HK-2 (cell line): ENCODE results near the gene SMIM45.

Experiments
- DNase-seq: peaks from one replicate; pipeline ENCODE4 v3.0.0-alpha.2; 2018; ENCODE audit not compliant: unreplicated experiment

SMIM45 gene

DNA sequence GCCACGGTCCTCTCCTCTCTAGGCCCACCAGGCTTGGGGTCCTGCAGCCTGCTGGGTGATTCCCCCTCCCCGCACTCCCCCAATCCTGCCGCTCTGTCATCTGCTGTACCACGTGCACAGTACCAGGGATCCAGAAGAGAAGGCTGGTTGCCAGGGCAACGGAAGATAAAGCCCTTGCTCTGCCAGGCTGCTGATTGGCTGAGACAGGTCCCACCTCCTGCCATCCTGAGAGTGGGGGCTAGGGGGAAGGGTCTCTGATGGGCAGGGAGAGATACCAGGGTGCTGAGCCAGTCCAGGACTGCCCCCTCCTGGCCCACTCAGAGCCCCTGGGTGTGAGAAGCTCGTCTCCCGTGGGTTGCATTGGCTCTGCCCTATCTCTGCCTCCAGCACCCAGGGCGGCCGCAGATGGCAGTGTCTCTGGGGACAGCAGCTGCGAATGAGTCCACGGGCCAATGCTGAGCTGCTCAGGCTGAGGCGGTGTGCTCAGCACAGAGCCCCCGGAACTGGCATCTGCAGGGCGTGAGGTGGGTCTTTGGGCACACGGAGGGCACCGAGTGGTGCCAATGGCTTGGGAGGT, at the start of gene SMIM45:
TSS of gene SMIM45 (plus strand) at position 253 of the 577 bp plus-strand sequence.
- no peak for DNase-seq

DNA sequence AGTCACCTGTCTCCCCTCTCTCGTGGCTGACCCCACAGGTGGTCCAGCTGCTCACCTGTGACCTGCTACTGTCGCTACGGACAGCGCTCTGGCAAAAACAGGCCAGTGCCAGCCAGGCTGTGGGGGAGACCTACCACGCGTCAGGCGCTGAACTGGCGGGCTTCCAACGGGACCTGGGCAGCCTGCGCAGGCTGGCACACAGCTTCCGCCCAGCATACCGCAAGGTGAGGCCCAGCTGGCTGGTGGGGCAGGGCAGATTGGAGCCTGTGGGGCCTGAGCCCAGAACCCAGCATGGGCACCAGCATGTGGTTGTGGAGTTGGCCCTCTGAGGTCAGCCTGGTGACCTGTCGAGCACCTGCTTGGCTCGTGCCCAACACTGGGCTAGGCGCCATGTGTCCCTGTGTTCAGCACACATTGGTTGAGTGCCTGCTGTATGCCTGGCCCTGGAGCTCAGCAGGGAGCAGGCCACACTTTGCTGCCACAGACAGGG, 49.0 kb upstream of the SMIM45 start:
- DNase-seq: no peak

DNA sequence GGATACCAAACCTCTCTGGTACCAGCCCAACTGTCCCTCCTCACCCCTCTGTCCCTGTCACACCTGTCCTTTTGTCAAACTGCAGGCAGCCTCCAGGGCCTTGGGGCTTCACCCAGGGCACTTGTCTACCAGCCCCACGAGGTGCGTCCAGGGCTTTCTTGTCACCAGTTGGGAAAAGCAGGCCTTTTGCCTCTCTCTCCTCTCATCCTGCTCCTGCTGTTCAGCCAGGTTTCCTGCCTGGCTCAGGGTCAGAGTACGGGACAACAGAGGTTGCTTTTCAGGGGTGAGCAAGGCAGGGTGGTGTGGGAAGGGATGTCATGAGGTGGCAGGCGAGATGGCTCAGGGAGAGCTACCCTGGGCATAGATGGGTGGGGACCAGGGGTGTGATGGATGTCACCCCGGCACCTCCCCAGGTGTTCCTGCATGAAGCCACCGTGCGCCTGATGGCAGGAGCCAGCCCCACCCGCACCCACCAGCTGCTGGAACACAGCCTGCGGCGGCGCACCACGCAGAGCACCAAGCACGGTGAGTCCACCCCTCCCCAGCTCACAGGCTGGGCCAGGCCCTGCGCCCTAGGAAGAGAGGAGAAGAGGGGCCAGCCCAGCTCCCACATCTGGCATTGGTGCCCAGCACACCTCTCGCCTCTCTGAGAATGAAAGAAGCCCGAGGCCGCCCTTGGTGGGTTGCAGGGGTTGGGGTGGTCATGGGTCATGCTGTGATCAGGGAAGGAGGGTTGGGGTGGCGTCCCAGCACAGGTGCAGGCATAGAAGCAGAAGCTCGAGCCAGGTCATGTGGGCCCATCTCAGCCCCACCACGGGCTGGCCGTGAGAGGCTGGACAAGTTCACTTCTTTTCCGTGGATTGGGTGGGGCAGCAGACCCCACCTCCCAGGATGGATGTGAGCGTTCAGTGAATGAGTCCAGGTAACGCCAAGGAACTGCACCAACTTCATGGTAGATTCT, 47.2 kb upstream of the SMIM45 start:
- no peak for DNase-seq

- no peak for DNase-seq
These were observed 46.3 kb upstream of the SMIM45 start for GRCh38 chr22:41905411-41906202.

DNA sequence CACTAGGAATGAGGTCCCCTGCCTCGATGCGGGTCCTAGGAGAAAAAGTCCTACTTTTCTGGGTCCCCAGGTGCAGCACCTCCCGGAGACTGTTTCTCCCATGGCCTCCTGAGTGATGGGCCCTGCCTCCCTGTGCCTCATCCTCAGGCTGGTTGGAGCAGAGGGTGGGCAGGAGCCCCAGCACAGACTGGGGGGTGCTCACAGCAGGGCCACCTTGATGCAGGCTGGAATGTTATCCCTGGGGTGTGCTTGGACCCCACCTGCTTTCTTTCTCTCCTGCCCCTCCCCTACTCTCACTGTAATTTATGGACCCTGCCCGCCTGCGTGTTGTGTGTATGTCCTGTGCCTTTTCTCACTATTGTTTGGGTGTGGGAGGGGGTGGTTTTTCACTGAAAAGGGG, 45.1 kb upstream of the SMIM45 start:
- no peak for DNase-seq

DNA sequence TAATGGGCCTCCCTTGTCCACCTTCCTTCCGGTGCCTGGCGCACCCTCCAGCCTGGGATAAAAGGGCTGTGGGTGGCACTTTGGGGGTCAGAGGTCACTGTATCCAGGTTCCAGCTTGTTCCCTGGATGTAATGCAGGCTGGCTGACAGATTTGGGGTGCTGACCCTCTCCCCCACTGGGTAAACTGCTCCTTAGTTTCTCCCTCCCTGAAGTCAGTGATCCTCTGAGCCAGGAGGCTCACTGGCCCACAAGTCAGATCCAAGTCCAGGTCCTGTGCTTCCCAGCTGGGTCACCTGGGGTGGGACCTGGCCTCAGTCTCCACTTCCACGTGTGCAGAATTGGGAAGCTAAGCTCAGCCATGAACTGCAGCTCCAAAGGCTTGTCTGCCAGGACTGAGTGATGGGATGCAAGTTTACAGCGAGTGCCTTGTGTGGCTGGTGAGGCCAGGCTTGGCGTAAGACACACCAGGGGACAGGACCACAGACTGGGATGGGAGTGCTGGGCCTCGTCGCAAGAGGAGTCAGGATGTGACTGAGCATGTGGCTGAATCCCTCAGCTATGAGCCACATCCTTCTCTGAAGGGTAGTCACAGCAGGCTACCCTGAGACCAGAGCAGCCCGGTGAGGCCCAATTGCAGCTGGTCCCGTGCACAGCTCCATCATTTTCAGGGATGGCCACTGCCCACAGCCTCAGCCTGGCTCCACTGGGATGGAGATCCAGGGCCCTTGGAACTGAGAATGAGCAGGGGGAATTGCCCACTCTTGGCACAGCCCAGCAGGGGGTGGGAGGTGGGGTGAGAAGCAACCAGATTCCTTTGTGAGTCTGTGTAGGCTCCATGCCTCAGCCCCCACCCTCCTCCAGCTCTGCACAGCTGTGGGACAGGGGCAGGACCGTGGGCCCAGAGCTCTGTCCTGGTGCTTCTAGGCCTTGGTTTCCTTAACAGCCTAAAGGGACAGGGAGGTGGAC, 44.2 kb upstream of the SMIM45 start:
- DNase-seq: no peak

GRCh38 chr22:41908411-41909309, 43.3 kb upstream of the SMIM45 start:
- DNase-seq: no peak

GRCh38 chr22:41909310-41910049, 42.5 kb upstream of the SMIM45 start:
- DNase-seq: no peak

- no peak for DNase-seq
These were observed 41.6 kb upstream of the SMIM45 start for GRCh38 chr22:41910050-41911000.

DNA sequence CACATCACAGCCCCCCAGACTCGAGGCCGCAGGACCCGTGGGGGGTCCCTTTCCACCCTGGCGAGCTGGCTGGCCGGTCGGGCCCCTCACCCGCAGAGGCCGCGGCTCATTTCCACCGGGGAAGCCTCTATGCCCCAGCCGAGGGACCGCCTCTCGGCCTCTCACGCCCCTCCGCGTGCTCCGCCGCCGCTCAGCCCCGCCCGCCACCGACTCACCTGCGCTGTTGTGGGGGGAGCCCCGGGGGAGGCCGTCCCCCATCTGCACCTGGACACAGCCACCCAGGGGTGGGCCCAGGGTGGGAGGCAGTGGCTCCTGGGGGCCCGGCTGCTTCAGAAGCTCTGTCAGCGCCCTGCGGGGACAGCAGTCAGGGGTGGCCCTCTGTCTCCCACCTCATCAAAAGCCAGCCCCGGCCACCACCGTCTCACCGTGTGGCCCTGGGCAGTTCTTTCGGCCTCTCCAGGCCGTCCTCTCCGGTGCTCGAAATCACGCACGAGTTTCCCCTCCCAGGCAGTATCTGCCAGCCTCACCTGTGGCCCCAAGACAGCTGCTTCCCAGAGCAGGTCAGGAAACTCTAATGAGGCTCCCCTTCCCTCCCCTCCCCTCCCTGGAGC, 40.8 kb upstream of the SMIM45 start:
- no peak for DNase-seq

DNA sequence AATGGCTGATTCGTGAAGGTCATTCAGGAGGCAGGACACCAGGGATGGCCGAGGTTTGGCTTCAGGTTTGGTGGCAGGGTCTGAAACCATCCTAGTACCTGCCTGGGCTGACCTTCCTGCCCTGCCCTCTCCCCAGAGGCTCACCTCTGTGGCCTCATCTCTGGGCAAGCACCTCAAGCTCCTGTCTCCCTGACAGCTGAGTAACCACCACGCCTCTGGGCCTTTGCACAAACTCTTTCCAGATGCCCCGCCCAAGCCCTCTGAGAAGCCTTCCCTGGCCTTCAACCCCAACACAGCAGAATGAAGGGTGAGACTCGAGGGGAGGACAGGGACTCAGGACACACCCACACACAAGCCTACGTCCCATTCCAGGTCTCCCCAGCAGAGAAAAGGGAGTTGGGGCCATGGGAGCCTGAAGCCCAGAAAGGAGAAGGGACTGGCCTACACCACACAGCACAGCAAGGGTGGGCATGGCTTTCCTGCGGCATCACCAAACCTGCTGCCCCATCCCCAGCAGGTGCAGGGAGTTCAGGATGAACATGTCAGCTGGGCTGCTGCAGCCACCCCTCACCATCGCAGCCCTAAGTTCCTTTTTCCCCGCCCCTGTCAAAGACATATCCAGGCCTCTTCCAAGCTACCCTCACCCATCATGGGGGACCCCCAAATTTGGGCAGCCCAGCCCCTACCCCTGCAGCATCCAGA, 39.5 kb upstream of the SMIM45 start:
- DNase-seq: no peak

DNA sequence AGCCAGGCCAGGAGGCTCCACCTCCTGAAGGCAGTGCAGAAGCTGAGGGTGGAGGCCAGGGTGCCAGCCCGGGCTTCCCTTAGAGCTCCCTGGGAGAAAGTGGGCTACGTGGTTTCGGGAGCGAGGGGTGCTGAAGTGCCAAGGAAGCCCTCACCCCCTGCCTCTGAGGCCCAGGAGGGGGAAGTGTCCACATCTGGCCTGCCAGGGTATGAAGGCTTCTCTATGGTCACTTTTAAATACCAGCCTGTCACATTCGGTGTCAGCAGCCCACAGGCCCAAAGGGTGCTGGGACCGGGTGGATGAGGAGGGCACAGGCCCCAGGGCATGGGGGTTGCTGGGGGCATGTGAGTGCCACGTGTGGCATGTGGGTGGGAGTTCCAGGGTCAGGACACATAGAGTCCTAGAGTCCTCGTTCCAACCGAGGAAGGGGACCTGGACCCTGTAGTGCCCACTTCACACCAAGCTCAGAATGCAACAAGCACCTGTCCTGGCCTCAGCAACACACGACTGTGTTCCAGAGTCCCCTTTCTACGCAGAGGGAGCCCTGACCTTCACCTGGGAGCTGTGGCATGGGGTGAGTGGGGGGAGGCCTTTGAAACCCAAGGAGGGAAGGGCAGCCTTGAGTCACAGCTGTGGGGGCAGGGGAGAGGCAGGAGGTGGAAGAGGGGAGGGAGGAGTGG, 38.8 kb upstream of the SMIM45 start:
- no peak for DNase-seq

DNA sequence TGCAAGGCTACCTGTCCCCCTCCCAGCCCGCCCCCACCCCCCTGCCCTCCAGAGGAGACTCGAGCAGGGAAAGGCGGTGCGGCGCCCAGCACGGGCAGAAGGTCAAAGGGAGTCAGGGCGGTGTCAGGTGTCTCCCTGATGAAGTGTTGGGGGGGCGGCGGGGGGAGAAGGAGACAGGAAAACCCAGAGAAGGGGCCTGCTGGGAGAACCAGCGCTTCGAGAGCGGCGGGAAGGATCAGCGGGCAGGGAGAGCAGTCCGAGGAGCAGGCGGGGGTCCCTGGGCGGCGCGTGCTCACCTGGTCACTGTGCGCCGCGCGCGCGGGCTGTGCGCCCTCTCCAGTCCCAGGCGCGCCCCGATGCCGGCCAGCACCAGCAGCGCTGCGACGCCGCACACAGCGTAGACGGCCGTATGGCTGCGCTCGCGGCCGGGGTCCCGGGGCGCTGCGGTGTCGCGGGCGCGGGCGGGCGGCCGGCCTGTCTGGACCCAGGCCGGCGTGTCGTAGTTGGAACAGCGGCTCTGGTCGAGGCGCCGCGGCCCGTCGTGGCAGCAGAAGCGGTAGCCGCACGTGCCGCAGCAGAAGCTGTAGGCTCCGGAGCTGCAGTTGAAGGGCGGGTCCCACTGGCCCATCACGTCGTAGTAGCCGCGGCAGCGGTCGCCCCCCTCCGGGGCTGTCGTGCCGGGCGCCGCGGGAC, 38.0 kb upstream of the SMIM45 start:
- no peak for DNase-seq

GRCh38 chr22:41914611-41915034, 37.3 kb upstream of the SMIM45 start:
- DNase-seq: no peak

- DNase-seq: no peak
These were observed 36.7 kb upstream of the SMIM45 start, which contains the start of gene SHISA8 for GRCh38 chr22:41915035-41915785. TSS of gene SHISA8 (minus strand) at chr22:41915074. CDS start at chr22:41914667, 407 bp downstream.
